Smooth muscle cell (in vitro differentiated cells): Measurements from ENCODE around the gene PCDHGA1. TPM values are rescaled to one million over a fixed set of nuclear protein-coding genes. Genes with fewer than 3 reads are reported as not detected.
A peak's percentile ranks its signal among the peaks of the same experiment; 100 is the strongest.

ENCODE experiments used
- DNase-seq: peaks from one replicate; lab custom pipeline; 2025; ENCODE audit not compliant: unreplicated experiment; lab: John Stamatoyannopoulos, UW
- H2AFZ ChIP-seq: fragments of 200-600 bp; sonication (generic); 2 replicates; pipeline ENCODE4 v1.6.0; 2016; ENCODE audit warnings: antibody characterized with exemption, low read depth, mild to moderate bottlenecking
- H3F3A ChIP-seq: fragments of 200-600 bp; sonication (generic); 2 replicates; pipeline ENCODE4 v1.6.0; 2017; ENCODE audit warnings: antibody characterized with exemption, low read depth
- H3K27ac ChIP-seq: fragments of 200-600 bp; sonication (generic); 2 replicates; pipeline ENCODE4 v1.5.1; 2016; ENCODE audit warnings: low read depth, mild to moderate bottlenecking
- H3K27me3 ChIP-seq: fragments of 200-600 bp; sonication (generic); 2 replicates; pipeline ENCODE4 v1.6.1; 2016; ENCODE audit warnings: low read depth, mild to moderate bottlenecking
- H3K36me3 ChIP-seq: fragments of 200-600 bp; sonication (generic); 2 replicates; pipeline ENCODE4 v1.5.1; 2016; ENCODE audit warnings: low read depth
- H3K4me1 ChIP-seq: fragments of 200-600 bp; sonication (generic); 2 replicates; pipeline ENCODE4 v1.5.1; 2016; ENCODE audit warnings: low read depth
- H3K4me2 ChIP-seq: fragments of 200-600 bp; sonication (generic); 2 replicates; pipeline ENCODE4 v1.6.0; 2016; ENCODE audit warnings: mild to moderate bottlenecking
- H3K4me3 ChIP-seq: fragments of 200-600 bp; sonication (generic); 2 replicates; pipeline ENCODE4 v1.5.1; 2016; ENCODE audit warnings: mild to moderate bottlenecking
- H3K79me2 ChIP-seq: fragments of 200-600 bp; sonication (generic); 2 replicates; pipeline ENCODE4 v1.6.0; 2016; ENCODE audit warnings: low read depth, mild to moderate bottlenecking
- H3K9ac ChIP-seq: fragments of 200-600 bp; sonication (generic); 2 replicates; pipeline ENCODE4 v1.6.0; 2016; ENCODE audit warnings: low read depth
- H3K9me3 ChIP-seq: fragments of 200-600 bp; sonication (generic); replicated peaks from 2 replicates; pipeline ENCODE4 v1.5.1; 2016; ENCODE audit warnings: low read depth
- H4K20me1 ChIP-seq: fragments of 200-600 bp; sonication (generic); 2 replicates; pipeline ENCODE4 v1.6.0; 2016; ENCODE audit warnings: low read depth
- CTCF ChIP-seq: fragments of 200-600 bp; sonication (generic); IDR thresholded peaks from 2 replicates; pipeline ENCODE4 v1.5.1; 2017; ENCODE audit warnings: borderline replicate concordance, mild to moderate bottlenecking, antibody characterized with exemption; ENCODE audit not compliant: insufficient read depth, poor library complexity, severe bottlenecking
- WGBS: methylation state at CpG from one replicate; pipeline ENCODE4 v1.1.7; 2016; ENCODE audit warnings: low lambda C conversion rate; 5-methylcytosine and 5-hydroxymethylcytosine counted together
- polyA plus RNA-seq: library from polyadenylated mRNA; unstranded; fragments of >200 nt; fragmentation: Nextera tagmentation; extraction: Ambion mirVana; gene quantifications from 2 replicates; pipeline ENCODE4 v1.2.1, GENCODE V29; 2016
- total RNA-seq: library from RNA; depleted of rRNA; stranded (reverse); fragments of >200 nt; gene quantifications from 2 replicates; pipeline ENCODE4 v1.2.3, GENCODE V29; 2014

Gene PCDHGA1
- total and polyA plus RNA-seq, 2 experiments from 2014 or later = 0.05 to 0.63 TPM

GRCh38 chr5:141487131-141487530 lies 156.8 kb downstream of the PCDHGA1 start:
- TF ChIP-seq CTCF = no peak
- no peak overlapping the region for H2AFZ ChIP-seq
- peaks cover 30% of the 10 kb centered on the region for H3F3A ChIP-seq
- WGBS = over 99% methylated on average over 7 of the region's 7 CpGs
- H3K27ac ChIP-seq = no peak overlapping the region
- H3K9me3 ChIP-seq = no peaks in the 10 kb centered on the region
- H3K4me1 ChIP-seq = peaks cover 12% of the 10 kb centered on the region
- H3K79me2 ChIP-seq = peaks cover 53% of the 10 kb centered on the region
- peaks cover 99% of the 10 kb centered on the region for H4K20me1 ChIP-seq
- DNase-seq = no peak
- no peak overlapping the region for H3K9ac ChIP-seq
- no peaks in the 10 kb centered on the region for H3K36me3 ChIP-seq
- no peak overlapping the region for H3K4me2 ChIP-seq
- H3K27me3 ChIP-seq = no peaks in the 10 kb centered on the region
- H3K4me3 ChIP-seq = no peak overlapping the region

- peaks cover 46% of the 10 kb centered on the region for H3K79me2 ChIP-seq
- no peaks in the 10 kb centered on the region for H3K27me3 ChIP-seq
- peak within 1 kb of the TSS; percentile 81 for H3K27ac ChIP-seq
- peaks cover 5% of the 10 kb centered on the region for H3K4me1 ChIP-seq
- H3K4me3 ChIP-seq = peak within 1 kb of the TSS; percentile 15
- DNase-seq = no peak
- no peak within 1 kb of the TSS for H2AFZ ChIP-seq
- no peak within 1 kb of the TSS for H3K9ac ChIP-seq
- H3K36me3 ChIP-seq = no peaks in the 10 kb centered on the region
- peak within 1 kb of the TSS; percentile 82 for H3K4me2 ChIP-seq
- WGBS = 17% methylated on average over 14 of the region's 14 CpGs
- peaks cover 41% of the 10 kb centered on the region for H3F3A ChIP-seq
- H4K20me1 ChIP-seq = peaks cover 93% of the 10 kb centered on the region
- no peaks in the 10 kb centered on the region for H3K9me3 ChIP-seq
- no peak for TF ChIP-seq CTCF
These were observed 158.6 kb downstream of the PCDHGA1 start, which contains the start of gene PCDHGC5 for GRCh38 chr5:141488591-141489561. PCDHGC5 (plus strand) TSS chr5:141489081; CDS start chr5:141489241, 160 bp downstream.

GRCh38 chr5:141489841-141490240 lies 159.5 kb downstream of the PCDHGA1 start:
- DNase-seq = no peak
- H3K27me3 ChIP-seq = no peaks in the 10 kb centered on the region
- 97% methylated on average over 10 of the region's 10 CpGs for WGBS
- no peaks in the 10 kb centered on the region for H3K36me3 ChIP-seq
- H2AFZ ChIP-seq = no peak overlapping the region
- H3K4me3 ChIP-seq = no peak overlapping the region
- TF ChIP-seq CTCF = no peak
- H3F3A ChIP-seq = peaks cover 45% of the 10 kb centered on the region
- H3K27ac ChIP-seq = peak overlapping the region; percentile 81
- no peak overlapping the region for H3K9ac ChIP-seq
- peaks cover 84% of the 10 kb centered on the region for H4K20me1 ChIP-seq
- peak overlapping the region; percentile 82 for H3K4me2 ChIP-seq
- H3K4me1 ChIP-seq = peaks cover 11% of the 10 kb centered on the region
- H3K9me3 ChIP-seq = no peaks in the 10 kb centered on the region
- peaks cover 49% of the 10 kb centered on the region for H3K79me2 ChIP-seq
